HAP-1 (cell line): ENCODE data around the gene FRMD5.

Experiments
- DNase-seq, 2 experiments: peaks; one replicate each; pipeline ENCODE4 v3.0.0-alpha.2; 2016 to 2020; ENCODE audit warnings: low spot score in 2 of 2
- H3K27me3 ChIP-seq: fragments of 250-450 bp; sonication (Bioruptor Pico); 2 replicates; pipeline ENCODE4 v1.5.1; 2020; ENCODE audit warnings: low read depth, mild to moderate bottlenecking, moderate library complexity
- H3K36me3 ChIP-seq: fragments of 250-450 bp; sonication (Bioruptor Pico); replicated peaks from 2 replicates; pipeline ENCODE4 v1.5.1; 2020; ENCODE audit warnings: mild to moderate bottlenecking
- H3K4me1 ChIP-seq: fragments of 250-450 bp; sonication (Bioruptor Pico); 2 replicates; pipeline ENCODE4 v1.5.1; 2020; ENCODE audit warnings: mild to moderate bottlenecking
- H3K4me3 ChIP-seq: fragments of 250-450 bp; sonication (Bioruptor Pico); 2 replicates; pipeline ENCODE4 v1.5.1; 2020; ENCODE audit warnings: mild to moderate bottlenecking, moderate library complexity
- H3K9me3 ChIP-seq: fragments of 250-450 bp; sonication (Bioruptor Pico); 2 replicates; pipeline ENCODE4 v1.5.1; 2020; ENCODE audit warnings: mild to moderate bottlenecking, moderate library complexity
- in situ Hi-C: fragments of 300-500 bp; cut with MboI; formaldehyde crosslinking; loops from 3 replicates; pipeline ENCODE4 v1.14.3; 2020; ENCODE audit warnings: low sequenced_read_pairs, inconsistent platforms, mixed read lengths

Gene FRMD5

DNA sequence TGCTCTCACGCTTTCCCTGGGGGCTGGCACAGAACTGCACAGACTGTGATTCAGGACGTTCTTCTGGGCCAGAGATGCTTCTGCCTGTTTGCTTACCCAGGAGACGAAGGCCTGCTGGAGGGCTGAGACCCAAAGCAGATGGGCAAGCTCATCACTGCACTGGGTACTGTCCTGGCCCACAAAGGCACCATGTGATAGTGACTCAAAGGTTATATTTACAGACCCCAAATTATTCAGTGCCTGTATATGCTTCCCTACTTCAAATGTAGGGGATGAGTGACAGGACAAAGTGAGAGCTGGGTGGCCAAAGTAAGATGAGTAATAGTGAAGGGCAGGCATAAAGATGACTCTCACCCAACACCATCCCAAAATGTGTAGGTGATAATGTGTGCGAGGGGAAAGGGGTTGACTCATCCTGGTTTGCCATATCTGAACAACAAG lies 240.9 kb downstream of the FRMD5 start:
- Histone ChIP-seq H3K4me1 (no peaks in the 10 kb centered on the region), H3K9me3 (no peaks in the 10 kb centered on the region), H3K27me3 (no peaks in the 10 kb centered on the region), H3K4me3 (no peak overlapping the region), H3K36me3 (no peaks in the 10 kb centered on the region)
- DNase-seq = no peak
- in situ Hi-C loops = no loop called here

DNA sequence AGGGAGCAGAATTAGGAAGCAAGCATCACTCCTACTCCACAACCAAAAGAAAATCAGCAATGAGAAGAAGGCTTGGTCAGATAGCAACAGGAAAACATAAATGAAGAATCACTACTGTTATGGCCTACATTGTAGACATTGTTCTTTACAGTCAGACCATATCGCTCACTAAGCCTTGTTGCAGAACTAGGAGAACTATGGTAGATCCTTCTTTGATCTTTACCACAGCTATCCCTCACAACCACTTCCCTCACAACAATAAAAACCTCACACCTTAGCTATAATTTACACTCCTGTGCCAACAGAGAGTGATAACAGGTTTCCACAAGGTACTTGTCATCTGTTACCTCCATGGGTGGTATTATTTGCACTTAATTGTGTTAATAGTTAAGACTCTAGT lies 241.7 kb downstream of the FRMD5 start:
- in situ Hi-C loops = no loop called here
- Histone ChIP-seq H3K27me3 (no peaks in the 10 kb centered on the region), H3K9me3 (no peaks in the 10 kb centered on the region), H3K4me1 (no peaks in the 10 kb centered on the region), H3K4me3 (no peak overlapping the region), H3K36me3 (no peaks in the 10 kb centered on the region)
- DNase-seq = no peak

DNA sequence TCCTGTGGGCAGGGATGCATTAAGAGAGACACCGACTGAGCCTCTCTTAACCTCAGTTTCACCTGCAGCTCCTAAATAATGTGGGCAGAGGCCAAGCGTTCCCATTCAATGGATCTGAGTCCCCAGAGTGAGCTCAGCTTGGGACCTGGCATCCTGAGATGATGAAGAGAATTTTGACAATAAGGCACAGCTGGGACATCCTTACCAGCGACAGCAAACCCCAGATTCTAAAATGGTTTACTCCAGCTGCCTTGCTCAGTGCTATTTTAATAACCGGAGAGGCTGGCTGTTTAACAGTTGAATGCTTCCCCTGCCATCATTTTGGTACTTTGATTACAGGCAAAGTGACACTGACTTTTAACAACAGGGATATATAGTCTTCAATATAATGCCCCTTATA lies 244.5 kb downstream of the FRMD5 start:
- Histone ChIP-seq H3K27me3 (no peaks in the 10 kb centered on the region), H3K4me3 (no peak overlapping the region), H3K36me3 (no peaks in the 10 kb centered on the region), H3K9me3 (no peaks in the 10 kb centered on the region), H3K4me1 (no peaks in the 10 kb centered on the region)
- no peak for DNase-seq
- in situ Hi-C loops = no loop called here

DNA sequence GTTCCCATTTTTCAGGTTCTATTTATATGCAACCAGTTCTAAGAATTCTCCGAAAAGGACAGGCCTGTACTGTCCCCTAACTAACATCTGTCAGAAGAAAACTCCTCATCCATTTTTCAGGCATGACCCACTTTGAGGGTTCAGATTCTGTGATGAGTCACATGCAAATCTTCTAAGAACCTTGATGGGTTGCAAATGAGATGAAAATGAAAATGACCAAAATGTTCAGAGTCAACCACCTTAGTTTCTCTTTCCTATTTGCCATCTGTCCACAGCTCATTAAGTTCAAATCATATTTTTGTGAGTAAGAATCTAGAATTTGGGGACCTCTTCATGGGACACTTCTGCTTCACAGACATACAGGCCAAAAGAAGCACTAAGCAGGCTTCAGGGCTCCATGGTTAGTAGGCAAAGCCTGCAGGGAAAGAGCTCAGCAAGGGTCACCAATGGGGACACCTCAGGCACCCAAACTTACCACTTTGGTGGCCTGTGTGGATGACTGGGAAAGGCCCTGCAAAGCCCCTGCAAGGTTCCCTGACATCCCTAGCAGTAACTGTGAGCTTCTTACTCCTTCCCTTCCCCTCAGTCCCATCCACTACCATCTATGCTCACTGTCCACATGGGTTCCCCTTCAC lies 246.3 kb downstream of the FRMD5 start:
- H3K4me1 ChIP-seq = no peaks in the 10 kb centered on the region
- in situ Hi-C loops = no loop called here
- no peaks in the 10 kb centered on the region for H3K36me3 ChIP-seq
- no peaks in the 10 kb centered on the region for H3K9me3 ChIP-seq
- H3K27me3 ChIP-seq = no peaks in the 10 kb centered on the region
- DNase-seq = no peak
- H3K4me3 ChIP-seq = no peak overlapping the region

DNA sequence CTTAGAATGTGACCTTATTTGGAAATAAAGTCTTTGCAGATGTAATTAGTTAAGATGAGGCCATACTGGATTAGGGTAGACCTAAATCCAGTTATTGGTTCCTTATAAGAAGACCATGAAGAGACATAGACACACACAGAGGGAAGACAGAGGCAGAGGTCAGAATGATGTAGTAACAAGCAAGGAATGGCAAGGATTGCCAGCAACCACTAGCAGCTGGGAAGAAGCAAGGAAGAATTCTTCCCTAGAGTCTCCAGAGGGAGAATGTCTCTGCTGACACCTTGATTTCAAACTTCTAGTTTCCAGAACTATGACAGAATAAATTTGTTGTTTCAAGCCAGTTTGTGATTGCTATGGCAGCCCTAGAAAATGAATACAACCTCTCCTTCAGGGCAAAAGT lies 251.6 kb downstream of the FRMD5 start:
- in situ Hi-C loops = no loop called here
- Histone ChIP-seq H3K36me3 (no peaks in the 10 kb centered on the region), H3K4me3 (no peak overlapping the region), H3K9me3 (no peaks in the 10 kb centered on the region), H3K27me3 (peaks cover 3% of the 10 kb centered on the region; the same call in 1 of the 2 replicates), H3K4me1 (no peaks in the 10 kb centered on the region)
- DNase-seq = no peak

DNA sequence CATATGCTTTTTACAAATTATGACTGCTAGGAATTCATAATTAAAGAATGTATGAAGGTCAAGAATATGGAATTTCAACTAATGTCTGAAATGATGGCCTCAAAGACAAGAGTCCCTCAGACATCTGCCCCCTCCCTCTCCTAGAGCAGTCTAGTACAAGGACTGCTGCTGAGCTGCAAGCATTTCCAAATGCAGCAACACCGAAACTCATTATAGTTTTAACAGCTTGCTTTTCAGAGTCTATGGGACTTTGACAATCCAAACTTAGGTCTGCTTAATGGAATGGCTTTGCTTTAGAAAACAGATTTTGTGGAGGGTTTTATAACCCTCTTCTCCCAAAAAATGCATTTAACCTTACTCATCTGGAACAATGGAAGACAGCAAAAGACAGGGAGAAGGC lies 252.9 kb downstream of the FRMD5 start:
- no peak for DNase-seq
- H3K4me1 ChIP-seq = no peaks in the 10 kb centered on the region

DNA sequence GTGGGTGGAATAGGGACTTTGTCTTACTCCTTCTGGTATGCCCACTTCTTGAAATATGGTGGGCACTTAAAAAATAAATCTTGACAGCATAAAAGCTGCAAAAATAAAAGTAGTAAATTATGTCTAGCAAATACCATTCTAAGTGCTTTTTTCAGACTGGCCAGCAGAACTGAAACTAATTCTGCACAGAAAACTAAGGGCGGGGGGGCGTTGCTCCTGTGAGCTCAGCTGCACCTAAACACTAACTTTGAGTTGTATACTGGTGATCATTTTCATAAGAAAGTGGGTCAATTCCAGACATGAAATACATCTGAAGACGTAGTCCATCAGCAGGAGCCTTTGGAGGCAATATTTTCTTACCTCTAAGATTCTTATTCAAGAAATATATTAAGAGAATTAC lies 253.5 kb downstream of the FRMD5 start:
- Histone ChIP-seq H3K9me3 (no peaks in the 10 kb centered on the region), H3K4me3 (no peak overlapping the region), H3K27me3 (peaks cover 7% of the 10 kb centered on the region; the same call in 1 of the 2 replicates), H3K4me1 (no peaks in the 10 kb centered on the region), H3K36me3 (no peaks in the 10 kb centered on the region)
- no peak for DNase-seq
- in situ Hi-C loops = no loop called here

More for the DNA sequence above, 252.9 kb downstream of the FRMD5 start:
- Histone ChIP-seq H3K36me3 (no peaks in the 10 kb centered on the region), H3K9me3 (no peaks in the 10 kb centered on the region), H3K27me3 (peaks cover 3% of the 10 kb centered on the region; the same call in 1 of the 2 replicates), H3K4me3 (no peak overlapping the region)
- in situ Hi-C loops = no loop called here

DNA sequence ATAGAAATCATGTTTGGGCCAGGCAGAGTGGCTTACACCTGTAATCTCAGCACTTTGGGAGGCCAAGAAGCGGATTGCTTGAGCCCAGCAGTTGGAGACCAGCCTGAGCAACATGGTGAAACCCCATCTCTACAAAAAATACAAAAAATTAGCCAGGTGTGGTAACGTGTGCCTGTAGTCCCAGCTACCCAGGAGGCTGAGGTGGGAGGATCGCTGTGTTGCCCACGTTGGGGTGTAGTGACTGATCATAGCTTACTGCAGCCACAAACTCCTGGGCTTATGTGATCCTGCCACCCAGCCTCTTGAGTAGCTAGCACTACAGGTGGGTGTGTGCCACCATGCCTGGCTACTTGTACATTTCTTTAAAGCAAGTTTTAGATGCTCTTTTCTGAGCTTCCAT lies 254.0 kb downstream of the FRMD5 start:
- Histone ChIP-seq H3K4me3 (no peak overlapping the region), H3K36me3 (no peaks in the 10 kb centered on the region), H3K4me1 (no peaks in the 10 kb centered on the region), H3K9me3 (no peaks in the 10 kb centered on the region), H3K27me3 (peaks cover 7% of the 10 kb centered on the region; the same call in 1 of the 2 replicates)
- DNase-seq = no peak
- in situ Hi-C loops = no loop called here

DNA sequence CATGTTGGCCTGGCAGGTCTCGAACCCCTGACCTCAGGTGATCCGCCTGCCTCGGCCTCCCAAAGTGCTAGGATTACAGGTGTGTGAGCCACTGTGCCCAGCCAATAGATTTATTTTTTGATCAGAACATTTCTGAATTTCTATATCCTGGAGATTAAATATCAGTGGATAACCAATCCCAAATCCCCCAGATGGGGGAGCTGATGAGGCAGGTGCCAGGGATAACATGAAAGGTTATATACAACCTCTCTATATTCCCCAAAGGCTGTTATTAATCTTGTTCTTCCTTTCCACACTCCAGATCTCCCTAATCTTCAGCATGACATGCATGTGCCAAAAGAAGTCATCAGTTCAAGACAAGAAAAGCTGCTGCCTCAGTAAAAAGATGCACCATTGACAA lies 256.0 kb downstream of the FRMD5 start:
- DNase-seq = peak; percentile 7 to 64

DNA sequence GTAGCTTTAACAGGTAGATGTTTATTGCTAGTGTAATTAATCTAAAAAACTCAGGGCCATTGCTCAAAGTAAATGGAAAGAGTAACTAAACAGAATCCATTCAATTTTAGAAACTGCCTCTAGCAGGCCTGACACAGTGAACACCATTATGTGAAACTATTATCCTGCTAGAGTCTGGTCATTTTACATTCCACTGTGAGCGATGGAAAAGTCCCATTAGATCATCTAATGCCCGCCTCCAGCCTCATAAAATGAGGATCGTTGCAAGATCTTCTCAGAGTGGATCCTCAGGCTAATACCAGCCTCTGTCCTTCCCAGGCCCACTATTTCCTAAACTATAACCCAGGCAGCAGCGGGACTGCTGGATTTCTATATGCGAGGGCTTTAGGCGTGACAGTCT lies 260.6 kb downstream of the FRMD5 start:
- in situ Hi-C loops = no loop called here
- DNase-seq = no peak

More for the DNA sequence above, 256.0 kb downstream of the FRMD5 start:
- Histone ChIP-seq H3K4me1 (no peaks in the 10 kb centered on the region), H3K36me3 (no peaks in the 10 kb centered on the region), H3K9me3 (no peaks in the 10 kb centered on the region), H3K27me3 (peaks cover 9% of the 10 kb centered on the region; the same call in 1 of the 2 replicates), H3K4me3 (no peak overlapping the region)
- in situ Hi-C loops = no loop called here

DNA sequence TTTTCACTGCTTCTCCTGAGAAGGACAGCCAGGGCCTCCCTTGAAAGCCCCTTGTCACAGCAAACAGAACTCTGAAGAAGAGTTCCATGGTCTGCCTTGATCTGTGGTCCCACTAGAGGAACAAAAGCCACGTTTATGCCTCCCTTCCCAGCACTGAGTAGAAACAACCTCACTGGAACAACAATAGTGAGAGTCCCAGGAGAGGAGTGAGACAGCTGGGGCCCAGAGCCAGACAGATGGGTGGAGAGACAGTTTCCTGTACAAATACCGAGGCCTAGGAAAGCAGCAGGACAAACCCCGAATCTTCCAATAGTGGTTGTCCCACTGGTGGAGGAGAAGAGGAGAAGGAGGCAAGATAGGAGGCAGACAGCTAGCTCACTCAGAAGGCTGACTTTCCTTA lies 262.2 kb downstream of the FRMD5 start:
- in situ Hi-C loops = no loop called here
- H3K9me3 ChIP-seq = no peaks in the 10 kb centered on the region
- peaks cover 7% of the 10 kb centered on the region; the same call in 1 of the 2 replicates for H3K27me3 ChIP-seq
- no peaks in the 10 kb centered on the region for H3K4me1 ChIP-seq
- H3K36me3 ChIP-seq = no peaks in the 10 kb centered on the region
- no peak for DNase-seq
- no peak overlapping the region for H3K4me3 ChIP-seq

More for the DNA sequence above, 260.6 kb downstream of the FRMD5 start:
- Histone ChIP-seq H3K36me3 (no peaks in the 10 kb centered on the region), H3K4me1 (no peaks in the 10 kb centered on the region), H3K9me3 (no peaks in the 10 kb centered on the region), H3K4me3 (no peak overlapping the region), H3K27me3 (peaks cover 7% of the 10 kb centered on the region; the same call in 1 of the 2 replicates)

DNA sequence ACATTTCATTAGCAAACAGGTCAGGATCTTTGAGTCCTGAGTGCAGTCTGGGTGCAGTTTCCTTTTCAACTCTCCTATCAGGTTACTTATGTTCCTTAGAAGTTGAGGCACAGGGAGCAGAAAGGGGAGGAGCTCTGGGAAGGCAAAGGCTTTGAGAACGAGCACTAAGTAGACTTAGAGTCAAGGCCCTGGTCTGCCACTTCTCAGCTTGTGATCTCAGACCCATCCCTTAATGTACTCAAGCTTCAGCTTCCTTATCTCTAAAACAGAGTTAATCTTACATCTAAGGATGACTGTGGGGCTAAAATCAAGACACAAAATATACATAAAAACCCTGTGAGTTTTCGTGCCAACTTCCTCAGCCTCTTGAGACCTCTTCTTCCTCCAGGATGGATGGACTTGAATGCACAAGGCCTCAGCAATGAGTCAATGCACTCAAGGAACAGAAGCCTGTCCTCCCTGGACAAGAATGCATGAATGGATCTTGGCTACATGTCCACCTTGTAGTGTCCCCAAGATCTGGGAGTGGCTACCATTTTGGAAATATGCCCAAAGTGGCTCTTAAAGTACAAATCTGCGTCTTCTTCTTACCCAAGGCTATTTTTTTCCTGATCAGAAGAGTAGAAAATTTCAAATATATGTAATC lies 263.2 kb downstream of the FRMD5 start:
- Histone ChIP-seq H3K36me3 (no peaks in the 10 kb centered on the region), H3K27me3 (peaks cover 4% of the 10 kb centered on the region; the same call in 1 of the 2 replicates), H3K4me1 (no peaks in the 10 kb centered on the region), H3K9me3 (no peaks in the 10 kb centered on the region), H3K4me3 (no peak overlapping the region)
- DNase-seq = no peak
- in situ Hi-C loops = no loop called here

DNA sequence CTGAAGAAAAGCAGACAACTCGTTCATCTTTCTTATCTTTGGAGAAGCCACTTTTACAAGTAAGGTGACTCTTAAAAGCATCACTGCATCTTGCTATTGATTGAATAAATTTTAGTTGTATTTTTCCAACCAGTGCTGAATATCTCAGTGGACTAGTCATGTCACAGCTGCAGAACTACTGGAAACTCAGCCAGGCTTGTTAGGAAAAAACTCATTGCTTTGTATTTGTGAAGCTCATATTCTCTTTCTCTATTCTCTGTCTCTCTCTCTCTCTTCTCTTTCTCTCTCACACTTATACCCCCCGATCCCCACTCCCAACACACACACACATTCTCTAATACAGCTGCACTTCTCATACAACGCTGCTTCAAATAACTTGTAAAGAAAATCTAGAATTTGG lies 264.0 kb downstream of the FRMD5 start:
- DNase-seq = no peak
- in situ Hi-C loops = no loop called here

DNA sequence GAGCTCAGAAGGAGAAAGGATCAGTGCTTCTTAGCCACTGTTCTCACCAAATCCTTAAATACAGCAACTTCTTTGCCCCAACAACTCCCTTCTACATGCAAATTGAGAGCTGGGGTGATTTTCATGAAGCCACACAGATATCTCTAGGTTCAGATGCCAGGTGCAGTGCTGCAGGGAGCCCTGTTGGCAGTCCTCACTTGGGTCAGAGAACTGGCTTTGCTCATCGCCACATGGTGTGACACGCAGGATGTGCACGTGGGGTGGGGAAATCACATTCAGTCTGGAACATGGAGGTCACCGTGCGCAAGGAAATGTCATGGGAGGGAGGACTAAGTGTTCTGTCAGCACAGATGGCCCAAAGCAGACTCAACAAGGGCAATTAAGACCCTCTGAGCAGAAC lies 264.5 kb downstream of the FRMD5 start:
- in situ Hi-C loops = no loop called here
- no peak for DNase-seq

More for the DNA sequence above, 264.0 kb downstream of the FRMD5 start:
- no peak overlapping the region for H3K4me3 ChIP-seq
- no peaks in the 10 kb centered on the region for H3K36me3 ChIP-seq
- no peaks in the 10 kb centered on the region for H3K4me1 ChIP-seq
- H3K27me3 ChIP-seq = 0 out of 2 replicates have a peak, but pooled peaks cover 3% of the 10 kb centered on the region
- no peaks in the 10 kb centered on the region for H3K9me3 ChIP-seq

More for the DNA sequence above, 264.5 kb downstream of the FRMD5 start:
- H3K9me3 ChIP-seq = no peaks in the 10 kb centered on the region
- no peaks in the 10 kb centered on the region for H3K36me3 ChIP-seq
- 0 out of 2 replicates have a peak, but pooled peaks cover 3% of the 10 kb centered on the region for H3K27me3 ChIP-seq
- no peak overlapping the region for H3K4me3 ChIP-seq
- no peaks in the 10 kb centered on the region for H3K4me1 ChIP-seq
